HL-60 (cell line): ENCODE measurements around the gene IQGAP2.

Experiments
- DNase-seq, 2 experiments: peaks; one replicate each; pipeline ENCODE4 v3.0.0-alpha.2; 2010 to 2020; ENCODE audit warnings: low read depth in 1 of 2, low spot score in 1 of 2
- H3K27ac ChIP-seq: fragments of 250-450 bp; sonication (Bioruptor Pico); replicated peaks from 2 replicates; pipeline ENCODE4 v1.5.1; 2020; ENCODE audit warnings: mild to moderate bottlenecking, moderate library complexity
- H3K27me3 ChIP-seq: fragments of 250-450 bp; sonication (Bioruptor Pico); 2 replicates; pipeline ENCODE4 v1.5.1; 2021; ENCODE audit warnings: mild to moderate bottlenecking, moderate library complexity; ENCODE audit not compliant: insufficient read depth, poor library complexity, severe bottlenecking
- H3K4me3 ChIP-seq: replicated peaks from 2 replicates; pipeline ENCODE4 v1.5.1; 2011; ENCODE audit warnings: mild to moderate bottlenecking, control low read depth, low read length; ENCODE audit not compliant: insufficient read depth
- CTCF ChIP-seq: IDR thresholded peaks from one replicate; pipeline ENCODE4 v1.5.1; 2011; ENCODE audit warnings: low read length, control low read depth, inconsistent platforms; ENCODE audit not compliant: insufficient read depth
- GABPA ChIP-seq: IDR thresholded peaks from 2 replicates; pipeline ENCODE4 v1.6.1; 2012; ENCODE audit warnings: low read depth
- POLR2AphosphoS5 ChIP-seq: IDR thresholded peaks from 2 replicates; pipeline ENCODE4 v1.6.1; 2012; ENCODE audit warnings: low read depth
- REST ChIP-seq: IDR thresholded peaks from 2 replicates; pipeline ENCODE4 v1.6.1; 2012; ENCODE audit warnings: low read depth; ENCODE audit not compliant: insufficient replicate concordance
- SPI1 ChIP-seq: IDR thresholded peaks from 2 replicates; pipeline ENCODE4 v1.6.1; 2012; ENCODE audit warnings: low read depth, mild to moderate bottlenecking, borderline replicate concordance

IQGAP2 gene

GRCh38 chr5:76555114-76555513 lies 152.0 kb downstream of the IQGAP2 start:
- Histone ChIP-seq H3K27me3 (no peaks in the 10 kb centered on the region), H3K27ac (no peak overlapping the region), H3K4me3 (no peak overlapping the region)
- TF ChIP-seq SPI1 (no peak), POLR2AphosphoS5 (no peak), CTCF (no peak)
- no peak for DNase-seq

GRCh38 chr5:76555717-76556116 lies 152.6 kb downstream of the IQGAP2 start:
- H3K27me3 ChIP-seq, result no peaks in the 10 kb centered on the region
- no peak for DNase-seq
- no peak for TF ChIP-seq REST
- TF ChIP-seq SPI1, result no peak
- no peak for TF ChIP-seq CTCF
- TF ChIP-seq GABPA, result no peak
- no peak for TF ChIP-seq POLR2AphosphoS5
- no peak overlapping the region for H3K27ac ChIP-seq
- H3K4me3 ChIP-seq, result no peak overlapping the region

- no peaks in the 10 kb centered on the region for H3K27me3 ChIP-seq
- peak in 1 of 2 experiments; percentile 1 for DNase-seq
- TF ChIP-seq CTCF (no peak), POLR2AphosphoS5 (no peak), GABPA (no peak), REST (no peak), SPI1 (no peak)
- no peak overlapping the region for H3K27ac ChIP-seq
- H3K4me3 ChIP-seq, result no peak overlapping the region
Observed at GRCh38 chr5:76556511-76557221, 153.6 kb downstream of the IQGAP2 start.
